ENCODE data around the gene MRM2. TPM values are rescaled to one million over a fixed set of nuclear protein-coding genes. Genes with fewer than 3 reads are reported as not detected.

The MRM2 gene
- polyA plus RNA-seq, 3 donors: 9.2 to 21.8 (median 15.7) TPM

- H3K27ac ChIP-seq (ENCODE audit: low read depth, low read length): no peak overlapping the region
- 75 to 90% (median 79%) methylated on average over 9 of the region's 9 CpGs for WGBS, 3 donors
Observed at GRCh38 chr7:2253021-2253420, 11.0 kb upstream of the MRM2 start.

- no peak overlapping the region for H3K27ac ChIP-seq (ENCODE audit: low read depth, low read length)
- WGBS, 3 donors: 77 to 83% (median 78%) methylated on average over 21 to 24 of the region's 24 CpGs
Observed at GRCh38 chr7:2251841-2252771, 10.1 kb upstream of the MRM2 start.

GRCh38 chr7:2251381-2251780, 9.4 kb upstream of the MRM2 start:
- 71 to 80% (median 78%) methylated on average over 10 of the region's 10 CpGs for WGBS, 3 donors

GRCh38 chr7:2249744-2250323, 7.8 kb upstream of the MRM2 start:
- 81 to 86% (median 83%) methylated on average over 25 to 27 of the region's 27 CpGs for WGBS, 3 donors

More at GRCh38 chr7:2251381-2251780, 9.4 kb upstream of the MRM2 start:
- H3K27ac ChIP-seq (ENCODE audit: low read depth, low read length): no peak overlapping the region

GRCh38 chr7:2248984-2249694, 7.1 kb upstream of the MRM2 start:
- 15 to 64% (median 17%) methylated on average over 24 of the region's 24 CpGs for WGBS, 3 donors
- no peak overlapping the region for H3K27ac ChIP-seq (ENCODE audit: low read depth, low read length)

More at GRCh38 chr7:2249744-2250323, 7.8 kb upstream of the MRM2 start:
- H3K27ac ChIP-seq (ENCODE audit: low read depth, low read length): no peak overlapping the region

- WGBS, 3 donors: 64 to 70% (median 68%) methylated on average over 32 to 36 of the region's 36 CpGs
- no peak overlapping the region for H3K27ac ChIP-seq (ENCODE audit: low read depth, low read length)
Observed at GRCh38 chr7:2247141-2247995, 5.4 kb upstream of the MRM2 start.

GRCh38 chr7:2245883-2246675, 4.1 kb upstream of the MRM2 start:
- no peak overlapping the region for H3K27ac ChIP-seq (ENCODE audit: low read depth, low read length)
- 45 to 78% (median 48%) methylated on average over 21 to 22 of the region's 22 CpGs for WGBS, 3 donors

- H3K27ac ChIP-seq (ENCODE audit: low read depth, low read length): no peak overlapping the region
- 78 to 83% (median 82%) methylated on average over 25 of the region's 25 CpGs for WGBS, 3 donors
Observed at GRCh38 chr7:2244404-2244995, 2.5 kb upstream of the MRM2 start.

- 82 to 86% (median 85%) methylated on average over 12 of the region's 12 CpGs for WGBS, 3 donors
- no peak overlapping the region for H3K27ac ChIP-seq (ENCODE audit: low read depth, low read length)
Observed at GRCh38 chr7:2243458-2243857, 1.5 kb upstream of the MRM2 start.

GRCh38 chr7:2242541-2243429, 780 bp upstream of the MRM2 start:
- H3K27ac ChIP-seq (ENCODE audit: low read depth, low read length): no peak overlapping the region
- WGBS, 3 donors: 10 to 33% (median 19%) methylated on average over 21 of the region's 21 CpGs

- H3K27ac ChIP-seq (ENCODE audit: low read depth, low read length): no peak overlapping the region
- WGBS, 3 donors: 97 to 99% (median 97%) methylated on average over 16 to 17 of the region's 17 CpGs
Observed at GRCh38 chr7:2239242-2239641, 2.8 kb downstream of the MRM2 start.

GRCh38 chr7:2237109-2237602, 4.8 kb downstream of the MRM2 start:
- 70 to 88% (median 71%) methylated on average over 12 of the region's 12 CpGs for WGBS, 3 donors

GRCh38 chr7:2233926-2234325, 8.1 kb downstream of the MRM2 start:
- WGBS, 3 donors: 62 to 84% (median 73%) methylated on average over 3 of the region's 3 CpGs
- H3K27ac ChIP-seq (ENCODE audit: low read depth, low read length): no peak overlapping the region

More at GRCh38 chr7:2237109-2237602, 4.8 kb downstream of the MRM2 start:
- H3K27ac ChIP-seq (ENCODE audit: low read depth, low read length): no peak overlapping the region

- no peak within 1 kb of the TSS for H3K27ac ChIP-seq (ENCODE audit: low read depth, low read length)
- 0 to 1% (median 0%) methylated on average over 53 to 63 of the region's 63 CpGs for WGBS, 3 donors
Observed at GRCh38 chr7:2232766-2233520, 9.1 kb downstream of the MRM2 start, which contains the start of gene MAD1L1. TSS of gene MAD1L1 (minus strand) at chr7:2232945. CDS start at chr7:2230133, 2,812 bp downstream.

Measured in adipose tissue (tissue), 3 donors.